ENCODE data around the gene HK1.

HK1 gene

GRCh38 chr10:69439813-69440506 is 161.7 kb downstream of the HK1 start:
- ChIA-PET POLR2A (no interaction called here), CTCF (interaction anchor here (0.7 to 1.0 kb wide), 3 partner anchors 11 to 192 kb away, joined by 3 read pairs; no protein-coding TSS in a partner anchor)
- TF ChIP-seq ZBTB1 (tag by site-specific recombination; IDR thresholded peaks at IDR 0.05) (no peak), ZNF169 (tag by site-specific recombination; IDR thresholded peaks at IDR 0.05) (no peak), ZNF157 (tag by site-specific recombination; IDR thresholded peaks at IDR 0.05) (no peak), ZNF555 (tag by site-specific recombination; conservative IDR thresholded peaks at IDR 0.05) (no peak), ZNF521 (tag by site-specific recombination; IDR thresholded peaks at IDR 0.05) (no peak), ZNF16 (tag by site-specific recombination; IDR thresholded peaks at IDR 0.05; ENCODE audit: low read depth) (no peak), ZNF366 (tag by site-specific recombination; conservative IDR thresholded peaks at IDR 0.05) (no peak), ZNF18 (tag by site-specific recombination; IDR thresholded peaks at IDR 0.05) (no peak), ZNF639 (tag by site-specific recombination; IDR thresholded peaks at IDR 0.05) (no peak), ZNF324 (tag by site-specific recombination; IDR thresholded peaks at IDR 0.05) (no peak), KLF16 (tag by site-specific recombination; IDR thresholded peaks at IDR 0.05) (no peak), ZNF501 (tag by site-specific recombination; IDR thresholded peaks at IDR 0.05) (no peak), TCF7L2 (IDR thresholded peaks at IDR 0.05; ENCODE audit: borderline replicate concordance, low read depth, low read length) (no peak), ZNF362 (tag by site-specific recombination; IDR thresholded peaks at IDR 0.05) (no peak), ZNF473 (tag by site-specific recombination; IDR thresholded peaks at IDR 0.05) (no peak), ZBTB10 (tag by site-specific recombination; IDR thresholded peaks at IDR 0.05) (no peak)

GRCh38 chr10:69443354-69443753 is 165.1 kb downstream of the HK1 start:
- Histone ChIP-seq H3K36me3 (ENCODE audit: control insufficient read depth in 2 of 2, insufficient read depth in 1 of 2, low read length in 2 of 2) (no peaks in the 10 kb centered on the region), H3K9me3 (ENCODE audit: control insufficient read depth, insufficient read depth, low read depth, low read length) (no peaks in the 10 kb centered on the region), H3K4me3 (ENCODE audit: low read depth, low read length) (no peak overlapping the region), H3K27ac (ENCODE audit: extremely low read depth, low read depth, low read length) (no peak overlapping the region), H3K4me1 (ENCODE audit: control insufficient read depth, insufficient read depth, low read length) (peaks cover 7% of the 10 kb centered on the region; the same call in 1 of the 2 replicates)
- POLR2A ChIA-PET: no interaction called here
- CTCF ChIA-PET: interaction anchor here (0.5 to 0.7 kb wide), 2 partner anchors 59 to 196 kb away, joined by 3 read pairs; no protein-coding TSS in a partner anchor
- no peak for TF ChIP-seq OSR2 (tag by site-specific recombination; IDR thresholded peaks at IDR 0.05)
- TF ChIP-seq PRDM1 (tag by site-specific recombination; IDR thresholded peaks at IDR 0.05): peak; percentile 89

More at GRCh38 chr10:69439813-69440506, 161.7 kb downstream of the HK1 start:
- H3K27ac ChIP-seq (ENCODE audit: extremely low read depth, low read depth, low read length): no peak overlapping the region
- no peaks in the 10 kb centered on the region for H3K36me3 ChIP-seq (ENCODE audit: control insufficient read depth in 2 of 2, insufficient read depth in 1 of 2, low read length in 2 of 2)
- H3K4me1 ChIP-seq (ENCODE audit: control insufficient read depth, insufficient read depth, low read length): peaks cover 6% of the 10 kb centered on the region; the same call in 1 of the 2 replicates
- no peaks in the 10 kb centered on the region for H3K9me3 ChIP-seq (ENCODE audit: control insufficient read depth, insufficient read depth, low read depth, low read length)
- no peak overlapping the region for H3K4me3 ChIP-seq (ENCODE audit: low read depth, low read length)

All from HEK293 (cell line).